Astrocyte of the cerebellum (primary cell): ENCODE measurements around the gene COA8.

Experiments used
- DNase-seq: peaks from one replicate; pipeline ENCODE4 v3.0.0-alpha.2; 2011; ENCODE audit warnings: low read depth
- H3K4me3 ChIP-seq: 2 replicates; pipeline ENCODE4 v1.5.1; 2011; ENCODE audit warnings: mild to moderate bottlenecking, low read depth, low read length, moderate library complexity
- in situ Hi-C: cut with HindIII; loops from 2 replicates; pipeline ENCODE4 v1.10.0; 2017; ENCODE audit warnings: low sequenced_read_pairs
- TF ChIP-seq, protein P1 (sequence below): IDR thresholded peaks from 2 replicates; pipeline ENCODE4 v1.5.1; 2012; ENCODE audit warnings: low read length, low read depth, moderate library complexity, mild to moderate bottlenecking; ENCODE audit errors: missing control alignments

COA8 gene

DNA sequence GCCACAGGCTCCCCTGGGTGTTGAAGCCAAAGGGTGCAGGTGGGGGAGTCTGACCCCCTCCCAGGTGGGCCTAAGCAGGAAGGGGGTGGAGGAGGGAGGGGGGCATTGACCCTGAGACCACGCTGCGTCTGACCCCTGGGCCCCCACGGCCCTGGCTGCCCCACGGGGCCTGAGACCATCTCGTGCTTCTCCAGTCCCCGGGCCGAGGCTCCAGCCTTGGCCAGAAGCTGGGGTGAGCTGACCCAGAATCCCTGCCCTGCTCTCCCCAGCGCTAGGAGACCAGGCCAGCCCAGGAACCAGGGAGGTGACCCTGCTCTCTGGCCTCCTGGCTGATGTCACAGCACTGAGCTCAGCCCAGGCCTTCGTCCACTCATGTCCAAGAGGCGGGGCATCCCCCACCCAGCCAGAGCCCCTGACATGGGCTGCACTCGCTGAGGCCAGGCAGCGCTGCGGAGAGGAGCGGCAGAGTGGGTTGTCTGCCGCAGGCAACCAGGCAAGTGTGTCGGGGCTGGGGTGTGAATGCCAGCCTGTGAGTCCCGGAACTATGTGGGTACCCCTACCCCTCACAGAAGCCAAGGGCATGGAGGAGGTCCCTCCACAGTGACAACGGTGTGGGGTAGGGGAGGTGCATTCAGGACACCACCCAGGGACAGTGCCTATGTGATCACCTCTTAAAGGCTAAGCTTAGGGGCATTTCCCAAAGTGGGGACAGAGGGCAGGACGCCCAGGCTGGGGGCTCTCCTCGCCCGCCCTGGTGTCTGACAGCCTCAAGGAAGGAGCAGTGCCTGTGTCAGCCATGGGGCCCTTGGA, 27.5 kb upstream of the COA8 start:
- in situ Hi-C loops: no loop called here
- DNase-seq: no peak
- no peak overlapping the region for H3K4me3 ChIP-seq
- TF ChIP-seq, protein P1, sequence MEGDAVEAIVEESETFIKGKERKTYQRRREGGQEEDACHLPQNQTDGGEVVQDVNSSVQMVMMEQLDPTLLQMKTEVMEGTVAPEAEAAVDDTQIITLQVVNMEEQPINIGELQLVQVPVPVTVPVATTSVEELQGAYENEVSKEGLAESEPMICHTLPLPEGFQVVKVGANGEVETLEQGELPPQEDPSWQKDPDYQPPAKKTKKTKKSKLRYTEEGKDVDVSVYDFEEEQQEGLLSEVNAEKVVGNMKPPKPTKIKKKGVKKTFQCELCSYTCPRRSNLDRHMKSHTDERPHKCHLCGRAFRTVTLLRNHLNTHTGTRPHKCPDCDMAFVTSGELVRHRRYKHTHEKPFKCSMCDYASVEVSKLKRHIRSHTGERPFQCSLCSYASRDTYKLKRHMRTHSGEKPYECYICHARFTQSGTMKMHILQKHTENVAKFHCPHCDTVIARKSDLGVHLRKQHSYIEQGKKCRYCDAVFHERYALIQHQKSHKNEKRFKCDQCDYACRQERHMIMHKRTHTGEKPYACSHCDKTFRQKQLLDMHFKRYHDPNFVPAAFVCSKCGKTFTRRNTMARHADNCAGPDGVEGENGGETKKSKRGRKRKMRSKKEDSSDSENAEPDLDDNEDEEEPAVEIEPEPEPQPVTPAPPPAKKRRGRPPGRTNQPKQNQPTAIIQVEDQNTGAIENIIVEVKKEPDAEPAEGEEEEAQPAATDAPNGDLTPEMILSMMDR: no peak

DNA sequence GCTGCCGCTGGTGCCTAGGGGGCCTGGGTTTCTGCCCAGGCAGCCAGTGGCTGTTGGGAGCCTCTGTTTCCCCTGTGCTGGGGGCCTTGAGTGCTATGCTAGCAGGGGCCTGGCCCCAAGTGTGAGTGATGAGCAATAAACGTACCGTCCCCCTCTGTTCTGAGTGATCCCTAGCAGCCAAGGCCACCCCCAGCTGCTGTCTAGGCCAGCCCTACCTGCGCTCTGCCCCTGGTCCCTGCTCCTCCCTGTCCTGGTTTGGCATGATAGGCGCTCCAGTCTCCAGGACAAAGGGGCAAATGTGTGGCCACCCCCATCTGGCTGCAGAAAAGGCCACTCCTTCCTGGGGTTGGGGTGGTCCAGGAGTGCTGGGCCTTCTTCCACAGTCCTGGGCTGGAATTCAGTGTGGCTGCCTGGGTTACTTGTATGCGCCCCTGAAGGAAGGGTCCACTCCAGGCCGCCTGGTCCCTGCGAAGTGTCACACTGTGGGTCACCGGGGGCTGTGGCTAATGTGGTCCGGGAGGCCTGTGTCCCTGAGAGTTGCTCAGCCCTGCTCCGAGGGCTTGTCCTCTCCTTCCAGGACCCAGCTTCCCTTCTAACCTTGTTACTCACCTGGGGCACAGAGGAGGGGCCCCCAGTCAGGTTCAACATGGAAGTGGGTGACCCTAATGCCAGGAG, 26.7 kb upstream of the COA8 start:
- DNase-seq: no peak
- TF ChIP-seq, protein P1: no peak
- H3K4me3 ChIP-seq: no peak overlapping the region
- in situ Hi-C loops: no loop called here

DNA sequence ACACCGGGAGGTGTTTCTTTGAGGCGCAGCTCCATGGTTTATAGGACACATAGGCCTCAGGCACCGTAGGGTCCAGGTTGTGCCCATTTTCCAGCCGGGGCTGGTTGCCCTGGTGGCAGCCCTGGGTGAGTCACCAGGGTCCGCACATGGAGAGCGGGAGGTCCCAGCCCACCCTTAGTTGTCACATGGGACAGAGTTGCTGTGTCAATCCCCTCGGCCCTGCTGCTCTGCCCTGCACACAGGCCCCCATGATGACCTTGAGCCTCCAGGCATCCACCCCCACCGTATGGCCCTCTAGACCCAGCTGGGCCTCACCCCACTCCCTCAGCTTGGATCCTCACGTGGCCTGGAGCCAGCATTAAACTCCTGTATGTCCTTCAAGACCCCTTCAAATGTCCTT, 26.1 kb upstream of the COA8 start:
- TF ChIP-seq, protein P1: no peak
- in situ Hi-C loops: no loop called here
- H3K4me3 ChIP-seq: no peak overlapping the region
- no peak for DNase-seq

DNA sequence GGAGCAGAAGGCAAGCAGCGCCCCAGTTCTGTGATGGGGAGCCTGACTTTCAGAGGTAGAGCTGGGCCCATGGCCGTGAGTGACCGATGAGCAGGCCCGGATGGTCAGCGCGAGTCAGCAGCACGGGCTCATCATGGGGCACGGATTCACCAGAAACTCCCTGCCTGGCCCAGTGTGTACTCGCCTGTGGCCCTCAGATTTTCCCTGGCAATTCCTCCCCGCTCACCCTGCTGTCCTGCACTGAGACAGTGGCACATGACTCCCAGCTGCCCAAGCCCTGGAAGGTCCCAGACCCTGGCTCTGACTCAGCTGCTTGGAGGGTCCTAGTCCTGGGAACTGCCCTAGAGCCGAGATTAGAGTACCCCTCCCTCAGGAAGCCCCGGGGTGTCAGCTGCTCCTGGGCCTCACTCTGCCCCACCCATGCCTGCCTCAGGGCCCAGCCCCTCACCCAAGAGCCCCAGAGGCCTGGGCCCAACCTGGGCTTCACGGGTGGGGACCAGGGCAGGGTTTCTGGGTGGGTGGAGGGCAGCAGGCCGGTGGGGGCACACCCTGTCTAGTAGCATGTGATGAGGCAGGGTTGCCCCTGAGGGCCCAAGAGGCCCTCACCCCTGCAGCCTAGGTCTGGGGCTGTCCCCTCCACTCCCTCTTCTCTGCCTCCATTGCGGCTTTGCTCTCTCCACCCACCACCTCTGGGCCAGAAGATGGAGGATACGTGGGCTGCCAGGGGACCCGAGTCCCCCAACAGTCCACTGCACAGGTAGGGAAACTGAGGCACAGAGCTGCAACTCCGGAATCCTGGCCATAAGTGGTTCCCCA, 25.4 kb upstream of the COA8 start:
- in situ Hi-C loops: no loop called here
- DNase-seq: no peak
- H3K4me3 ChIP-seq: no peak overlapping the region

DNA sequence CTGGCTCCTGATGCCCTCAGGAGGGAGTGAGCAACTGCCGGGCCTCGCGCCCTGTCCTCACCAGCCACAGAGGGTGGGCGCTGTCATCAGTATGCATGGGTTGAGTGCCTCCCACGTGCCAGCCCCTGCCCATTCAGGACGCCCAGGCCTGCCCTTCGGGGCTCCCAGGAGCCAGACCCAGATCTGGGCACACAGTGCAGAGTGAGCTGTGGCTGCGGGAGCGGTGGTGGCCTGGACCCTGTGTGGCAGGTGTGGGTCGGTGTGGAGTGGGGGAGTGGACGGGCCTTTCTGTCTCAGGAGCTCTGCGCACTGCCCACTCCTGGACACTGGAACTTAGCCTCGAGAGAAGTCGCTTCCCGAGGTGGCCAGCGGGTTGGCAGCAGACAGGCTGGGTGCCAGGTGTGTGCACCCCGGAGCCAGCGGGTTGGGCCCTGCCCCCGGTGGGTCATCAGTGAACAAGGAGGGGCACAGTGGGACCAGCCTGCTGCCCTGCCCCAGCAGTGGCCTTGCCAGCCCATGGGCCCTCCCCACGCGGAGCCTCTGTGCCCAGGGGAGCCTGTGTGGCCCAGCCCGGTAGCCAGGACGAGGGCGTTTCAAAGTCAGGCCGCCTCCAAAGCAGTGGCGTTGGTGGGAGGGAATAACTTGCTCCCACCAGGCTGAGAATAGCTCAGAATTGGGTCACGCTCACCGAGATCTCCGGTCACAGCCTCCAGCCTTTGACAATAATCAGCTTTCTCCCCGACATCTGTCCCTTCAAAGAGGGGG, 24.3 kb upstream of the COA8 start:
- in situ Hi-C loops: no loop called here
- H3K4me3 ChIP-seq: no peak overlapping the region
- DNase-seq: no peak
- TF ChIP-seq, protein P1: no peak

More for the DNA sequence above, 25.4 kb upstream of the COA8 start:
- TF ChIP-seq, protein P1: no peak
